ENCODE measurements around the gene IL19. TPM values are rescaled to one million over a fixed set of nuclear protein-coding genes. Genes with fewer than 3 reads are reported as not detected.

The IL19 gene
- total and polyA plus RNA-seq, 2 of the 13 experiments (the other 11 are each of a cell fraction or from before 2014, with no cell fraction given), result not detected

GRCh38 chr1:206723805-206724472 is 46.6 kb upstream of the IL19 start (continued):
- TF ChIP-seq, protein P1, sequence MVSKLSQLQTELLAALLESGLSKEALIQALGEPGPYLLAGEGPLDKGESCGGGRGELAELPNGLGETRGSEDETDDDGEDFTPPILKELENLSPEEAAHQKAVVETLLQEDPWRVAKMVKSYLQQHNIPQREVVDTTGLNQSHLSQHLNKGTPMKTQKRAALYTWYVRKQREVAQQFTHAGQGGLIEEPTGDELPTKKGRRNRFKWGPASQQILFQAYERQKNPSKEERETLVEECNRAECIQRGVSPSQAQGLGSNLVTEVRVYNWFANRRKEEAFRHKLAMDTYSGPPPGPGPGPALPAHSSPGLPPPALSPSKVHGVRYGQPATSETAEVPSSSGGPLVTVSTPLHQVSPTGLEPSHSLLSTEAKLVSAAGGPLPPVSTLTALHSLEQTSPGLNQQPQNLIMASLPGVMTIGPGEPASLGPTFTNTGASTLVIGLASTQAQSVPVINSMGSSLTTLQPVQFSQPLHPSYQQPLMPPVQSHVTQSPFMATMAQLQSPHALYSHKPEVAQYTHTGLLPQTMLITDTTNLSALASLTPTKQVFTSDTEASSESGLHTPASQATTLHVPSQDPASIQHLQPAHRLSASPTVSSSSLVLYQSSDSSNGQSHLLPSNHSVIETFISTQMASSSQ (IDR thresholded peaks at IDR 0.05; ENCODE audit: low read depth), result no peak
- TF ChIP-seq, protein P1 (CRISPR knock-in tag; IDR thresholded peaks at IDR 0.05; ENCODE audit: borderline replicate concordance), result no peak
- TF ChIP-seq ZNF407 (CRISPR knock-in tag; IDR thresholded peaks at IDR 0.05; ENCODE audit: not compliant biosample characterization) (no peak), MXD3 (CRISPR knock-in tag; IDR thresholded peaks at IDR 0.05) (no peak), NFYB (CRISPR knock-in tag; IDR thresholded peaks at IDR 0.05) (no peak), KAT2B (IDR thresholded peaks at IDR 0.05; ENCODE audit: borderline replicate concordance, low read depth, low read length) (no peak), BHLHE40 (IDR thresholded peaks at IDR 0.05; ENCODE audit: low read length) (no peak), NR2F2 (IDR thresholded peaks at IDR 0.05; ENCODE audit: borderline replicate concordance, low read depth) (no peak)
